Activated naive CD4-positive, alpha-beta T cell treated with anti-CD3 and anti-CD28 coated beads, Interleukin-2, amount 50 U/mL, for 72 hours (primary cell): ENCODE results near the gene MAPKBP1. TPM values are rescaled to one million over a fixed set of nuclear protein-coding genes. Genes with fewer than 3 reads are reported as not detected.
A peak's percentile ranks its signal among the peaks of the same experiment; 100 is the strongest.

Experiments
- ATAC-seq, 2 donors: fragments of 150-1000 bp; cut with Tn5 transposase; 2 replicates each; pipeline ENCODE4 v1.10.0; 2021; ENCODE audit warnings: mild to moderate bottlenecking in 2 of 2, moderate library complexity in 2 of 2
- DNase-seq, 2 donors: peaks; one replicate each; pipeline ENCODE4 v3.0.0; 2021 to 2022; ENCODE audit warnings: low spot score in 2 of 2
- H3K27ac Mint-ChIP-seq, 2 donors: one replicate each; pipeline ENCODE4 v1.8.0; 2022; ENCODE audit warnings: mild to moderate bottlenecking in 2 of 2, mixed read lengths in 2 of 2
- H3K36me3 Mint-ChIP-seq, 2 donors: one replicate each; pipeline ENCODE4 v1.8.0; 2022; ENCODE audit warnings: mixed read lengths in 2 of 2
- H3K9me3 Mint-ChIP-seq, 2 donors: one replicate each; pipeline ENCODE4 v1.8.0; 2022; ENCODE audit warnings: mixed read lengths in 2 of 2
- total RNA-seq, 2 donors: library from RNA; stranded (reverse); gene quantifications; one replicate each; pipeline ENCODE4 v1.2.3, GENCODE V29; 2022

MAPKBP1 gene
- total RNA-seq, 2 donors from 2014 or later = 31.0 to 31.3 TPM

DNA sequence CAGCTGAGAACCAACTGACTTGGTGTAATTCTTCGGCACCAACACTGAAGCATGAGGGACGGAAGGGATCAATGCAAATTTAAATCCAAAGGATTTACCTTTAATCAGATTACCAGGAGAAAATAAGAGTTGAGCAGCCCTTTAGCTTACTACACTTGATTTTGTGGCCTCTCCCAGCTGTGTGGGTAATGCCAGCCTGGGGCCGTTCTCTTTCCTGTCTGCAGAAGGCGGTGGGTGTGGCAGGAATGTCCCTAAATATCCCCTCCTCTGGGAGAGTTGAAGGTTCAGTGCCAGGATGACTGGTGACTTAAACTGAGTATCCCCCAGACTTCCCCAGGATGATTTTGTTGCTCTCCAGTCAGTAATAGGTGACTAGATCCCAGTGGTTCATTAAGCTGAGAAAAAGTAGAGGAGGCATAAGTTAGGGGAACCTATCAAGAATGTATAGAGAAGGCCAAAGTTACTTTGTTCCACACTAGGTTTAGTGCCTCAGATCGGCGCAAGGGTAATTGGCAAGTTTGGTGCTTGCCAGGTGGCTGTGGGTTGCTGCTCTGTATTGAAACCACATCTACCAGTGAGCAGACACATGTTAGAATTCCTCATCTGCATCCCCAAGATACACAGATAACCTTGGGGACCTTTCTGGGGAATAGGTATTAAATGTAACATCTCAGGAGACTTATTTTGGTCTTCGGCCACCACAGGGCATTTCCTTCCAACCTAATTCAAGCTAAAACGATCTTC lies 23.1 kb downstream of the MAPKBP1 start:
- Mint-ChIP-seq H3K9me3 (no peaks in the 10 kb centered on the region), H3K27ac (peak overlapping the region in 1 of 2 donors; percentile 10), H3K36me3 (peaks cover 7 to 8% of the 10 kb centered on the region in 2 donors)
- ATAC-seq (no peak), DNase-seq (no peak)

DNA sequence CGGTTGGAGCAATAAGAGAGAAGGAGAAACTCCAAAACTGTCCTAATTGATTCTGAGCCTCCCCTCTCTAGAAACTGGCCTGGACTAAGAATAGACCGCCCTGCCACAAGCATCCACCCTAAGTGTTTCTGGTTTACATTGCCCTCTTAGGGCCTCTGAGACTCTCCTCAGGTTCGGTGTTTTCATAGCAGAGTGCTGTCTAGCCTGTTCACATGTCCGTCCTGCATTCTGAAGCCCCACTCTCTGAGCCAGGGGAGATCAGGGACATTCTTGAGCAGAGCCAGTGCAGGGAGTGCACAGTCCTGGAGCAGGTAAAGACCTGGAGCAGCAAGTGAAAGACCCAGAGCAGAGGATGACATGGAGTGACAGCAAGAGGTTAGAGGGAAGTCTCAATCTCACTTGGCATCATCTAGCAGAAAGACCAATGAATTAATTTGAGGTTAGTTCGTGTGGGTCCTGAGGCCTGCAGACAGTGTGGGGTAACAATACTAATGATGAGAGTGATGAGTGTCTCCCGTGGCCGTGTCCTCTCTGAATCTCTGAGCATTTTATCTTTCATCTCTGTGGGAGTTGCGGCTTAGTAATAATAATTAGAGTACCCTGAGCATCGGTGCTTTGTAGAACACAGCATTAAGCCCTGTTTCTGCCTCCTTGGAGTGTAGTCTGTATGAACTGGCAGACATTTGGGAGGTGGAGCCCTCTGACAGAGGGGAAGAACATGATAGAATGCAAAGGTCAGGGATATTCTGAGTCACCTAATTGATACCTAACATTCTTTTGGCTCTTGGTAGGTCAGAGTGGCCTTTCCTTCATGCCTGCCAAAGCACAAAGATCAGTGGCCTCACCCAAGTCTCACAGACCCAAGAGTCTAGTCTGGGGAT lies 24.6 kb downstream of the MAPKBP1 start:
- H3K9me3 Mint-ChIP-seq = no peaks in the 10 kb centered on the region
- H3K36me3 Mint-ChIP-seq = peaks cover 7 to 8% of the 10 kb centered on the region in 2 donors
- ATAC-seq (peak in 1 of 2 donors; percentile 63), DNase-seq (no peak)
- peak overlapping the region in 1 of 2 donors; percentile 17 for H3K27ac Mint-ChIP-seq

DNA sequence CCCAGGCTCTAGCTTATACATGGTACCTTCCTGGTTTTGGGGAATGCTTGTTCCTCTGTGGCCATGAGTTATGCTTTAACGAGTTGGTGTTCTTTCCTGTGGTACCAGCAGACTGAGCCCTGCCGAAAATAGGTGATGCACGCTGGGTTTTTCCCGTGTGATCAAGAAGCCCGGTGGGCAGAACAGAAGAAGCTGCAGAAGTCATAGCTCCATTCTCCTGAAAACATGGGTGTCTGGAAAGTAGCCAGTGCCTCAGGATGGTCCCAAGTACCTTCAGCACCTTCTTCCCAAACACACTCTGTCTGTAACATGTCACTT lies 25.2 kb downstream of the MAPKBP1 start:
- DNase-seq (no peak), ATAC-seq (no peak)
- Mint-ChIP-seq H3K36me3 (peaks cover 7 to 8% of the 10 kb centered on the region in 2 donors), H3K9me3 (no peaks in the 10 kb centered on the region), H3K27ac (peak overlapping the region in 1 of 2 donors; percentile 47)

DNA sequence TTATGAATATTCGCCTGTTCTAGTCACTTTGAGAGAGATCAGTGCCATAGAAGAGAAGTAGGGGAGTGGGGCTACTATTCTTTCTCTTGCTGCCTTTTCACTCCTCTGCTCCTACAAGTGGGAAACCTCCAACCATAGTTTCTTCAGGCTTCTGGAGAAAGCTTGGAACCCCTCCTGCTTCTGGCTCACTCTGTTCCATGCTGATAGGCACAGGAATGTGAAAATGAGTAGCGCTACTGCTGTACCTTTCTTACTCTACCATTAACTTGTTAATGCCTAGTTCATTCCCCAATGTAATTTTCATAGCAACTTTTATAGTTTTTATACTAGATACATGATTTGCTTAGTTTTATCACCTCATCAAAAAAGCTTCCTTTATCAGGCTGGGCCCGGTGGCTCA lies 26.9 kb downstream of the MAPKBP1 start:
- Mint-ChIP-seq H3K27ac (no peak overlapping the region), H3K9me3 (no peaks in the 10 kb centered on the region), H3K36me3 (peaks cover 7 to 8% of the 10 kb centered on the region in 2 donors)
- DNase-seq (no peak), ATAC-seq (no peak)

DNA sequence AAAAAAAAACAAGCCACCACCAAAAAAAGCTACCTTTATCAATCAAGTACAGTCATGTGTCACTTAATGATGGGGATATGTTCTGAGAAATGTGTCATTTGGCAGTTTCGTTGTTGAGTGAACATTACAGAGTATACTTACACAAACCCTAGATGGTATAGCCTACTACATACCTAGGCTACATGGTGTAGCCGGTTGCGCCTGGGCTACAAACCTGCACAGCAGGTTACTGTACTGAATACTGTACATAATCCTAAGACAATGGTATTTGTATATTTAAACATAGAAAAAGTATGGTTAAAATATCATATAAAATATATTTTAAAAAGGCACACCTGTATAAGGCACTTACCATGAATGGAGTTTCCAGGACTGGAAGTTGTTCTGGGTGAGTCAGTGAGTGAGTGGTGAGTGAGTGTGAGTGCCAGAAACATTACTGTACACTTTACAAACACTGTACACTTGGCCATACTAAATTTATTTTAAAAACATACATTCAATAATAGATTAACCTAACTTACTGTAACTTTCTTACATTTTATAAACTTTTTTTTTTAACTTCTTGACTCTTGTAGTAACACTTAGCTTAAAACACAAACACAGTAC lies 27.7 kb downstream of the MAPKBP1 start:
- DNase-seq = no peak
- Mint-ChIP-seq H3K36me3 (peaks cover 7 to 8% of the 10 kb centered on the region in 2 donors), H3K9me3 (no peaks in the 10 kb centered on the region), H3K27ac (no peak overlapping the region)
- ATAC-seq = peak in 1 of 2 donors; percentile 64

DNA sequence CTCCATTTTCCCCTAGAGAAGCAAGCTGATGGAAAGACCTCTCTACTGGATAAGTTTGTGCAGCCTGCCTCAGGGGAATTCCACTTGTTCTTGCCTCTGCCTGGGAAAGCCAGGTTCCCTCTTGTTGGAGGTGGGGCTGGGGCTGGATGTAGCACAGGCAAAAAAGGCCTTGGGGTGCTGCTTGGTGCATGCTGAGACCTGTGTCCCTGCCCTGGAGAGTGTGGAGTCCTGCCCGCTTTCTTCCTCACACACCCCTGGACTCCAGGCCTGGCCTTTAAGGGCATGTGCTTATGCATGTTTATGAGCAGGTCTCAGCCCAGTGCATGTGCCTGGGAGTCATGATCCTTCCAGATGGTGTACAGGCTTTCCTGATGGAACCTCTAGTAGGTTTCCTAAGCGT lies 30.1 kb downstream of the MAPKBP1 start:
- Mint-ChIP-seq H3K9me3 (no peaks in the 10 kb centered on the region), H3K36me3 (peaks cover 7 to 8% of the 10 kb centered on the region in 2 donors), H3K27ac (peak overlapping the region; percentile 72 to 93)
- DNase-seq = no peak
- ATAC-seq = no peak

DNA sequence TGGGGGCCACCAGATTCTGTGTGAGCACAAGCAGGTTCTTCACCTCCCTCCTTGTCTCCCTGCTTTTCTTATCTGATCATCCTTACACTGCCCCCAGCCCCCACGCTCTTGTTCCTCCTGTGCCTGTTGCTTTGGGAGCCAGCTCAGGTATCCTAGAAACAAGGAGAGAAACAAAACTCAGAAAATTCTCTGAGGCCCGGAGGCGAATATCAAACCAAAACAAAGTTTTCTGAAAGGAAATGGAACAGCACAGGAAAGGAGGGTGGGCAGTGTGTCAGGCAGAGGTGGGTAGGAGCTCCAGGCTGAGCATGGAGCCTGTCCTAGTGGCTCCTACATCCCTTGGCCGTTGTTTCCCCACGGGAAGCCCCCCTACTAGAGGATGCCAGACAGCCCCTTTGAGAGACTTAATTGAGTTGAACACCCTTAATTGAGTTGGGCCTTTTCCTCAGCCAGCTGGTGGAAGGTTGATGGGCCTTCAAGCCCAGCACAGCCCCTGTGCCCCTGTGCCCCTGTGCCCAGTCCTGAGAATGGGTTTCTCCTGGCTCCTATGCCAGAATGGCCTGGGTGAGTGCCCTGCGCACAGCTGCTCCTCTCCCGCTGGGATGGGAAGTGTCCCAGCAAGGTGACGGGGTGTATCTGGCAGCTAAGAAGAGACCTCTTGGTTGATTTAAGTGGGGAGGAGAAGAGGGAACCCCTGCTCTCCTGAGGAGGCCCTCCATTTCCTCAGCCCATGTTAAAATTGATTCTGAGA lies 30.8 kb downstream of the MAPKBP1 start:
- Mint-ChIP-seq H3K9me3 (no peaks in the 10 kb centered on the region), H3K36me3 (peaks cover 7 to 8% of the 10 kb centered on the region in 2 donors), H3K27ac (peak overlapping the region; percentile 72 to 93)
- ATAC-seq (no peak), DNase-seq (no peak)

DNA sequence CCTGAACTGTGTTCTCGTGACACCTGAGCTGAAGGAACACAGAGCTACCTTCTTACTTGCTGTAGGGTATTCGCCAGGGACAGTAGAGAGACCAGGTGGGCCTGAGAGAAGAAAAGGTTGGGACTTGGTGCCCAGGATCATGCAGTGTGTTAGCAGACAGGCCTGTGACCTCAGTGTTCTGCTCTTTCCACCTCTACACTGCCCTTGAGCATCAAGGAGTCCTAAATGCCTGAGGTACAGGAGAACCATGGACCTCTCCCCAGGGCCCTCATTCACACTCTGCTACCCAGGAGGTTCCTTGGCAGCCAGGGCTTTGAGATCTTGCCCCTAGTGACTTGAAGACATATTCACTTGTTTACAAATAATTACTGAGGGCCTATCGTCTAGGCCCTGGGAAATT lies 31.4 kb downstream of the MAPKBP1 start:
- H3K36me3 Mint-ChIP-seq = peaks cover under 1 to 6% of the 10 kb centered on the region in 2 donors
- ATAC-seq (no peak), DNase-seq (no peak)
- no peaks in the 10 kb centered on the region for H3K9me3 Mint-ChIP-seq
- H3K27ac Mint-ChIP-seq = peak overlapping the region; percentile 19 to 47

DNA sequence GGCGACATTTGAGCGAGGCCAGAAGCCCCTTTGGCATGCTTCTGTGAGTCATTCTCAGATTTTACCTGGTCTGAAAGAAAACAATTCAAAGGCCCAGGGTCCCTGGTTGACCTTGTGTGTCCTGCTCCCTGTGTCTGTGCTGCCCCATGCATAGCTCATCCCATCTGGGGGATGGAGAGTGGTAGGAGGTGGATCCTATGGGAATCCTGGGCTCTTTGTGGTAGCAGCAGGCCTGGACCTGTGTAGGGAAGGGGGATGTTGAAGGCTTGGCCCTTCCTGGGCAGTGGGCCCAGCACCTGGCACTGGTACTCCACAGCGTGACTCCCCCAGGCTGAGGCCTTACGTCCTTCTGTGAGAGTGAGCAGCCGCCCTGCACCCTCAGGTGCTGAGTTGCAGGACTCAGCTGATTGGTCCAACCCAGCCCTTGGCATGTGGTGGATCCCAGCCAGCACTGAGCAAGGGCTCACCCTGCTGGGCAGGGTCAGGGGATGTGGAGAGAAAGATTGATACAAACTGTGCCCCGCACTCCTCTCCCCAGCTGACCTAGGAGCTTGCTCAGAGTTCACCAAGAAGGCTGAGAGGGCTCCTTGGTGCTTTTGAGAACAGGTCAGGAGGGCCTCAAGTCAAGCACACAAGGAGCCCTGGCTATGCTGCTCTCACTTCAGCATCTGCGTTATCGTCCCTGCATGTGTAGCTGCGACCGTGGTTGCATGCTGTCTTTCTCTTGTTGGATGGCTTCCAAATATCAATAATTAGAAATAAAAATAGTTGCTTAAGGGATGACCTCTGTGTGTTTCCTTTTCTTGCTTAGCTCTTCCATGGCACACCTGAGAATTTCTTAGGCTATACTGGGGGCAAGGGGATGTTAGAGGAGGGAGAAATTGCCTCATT lies 32.3 kb downstream of the MAPKBP1 start:
- no peaks in the 10 kb centered on the region for H3K9me3 Mint-ChIP-seq
- DNase-seq (no peak), ATAC-seq (no peak)
- H3K36me3 Mint-ChIP-seq = no peaks in the 10 kb centered on the region
- peak overlapping the region in 1 of 2 donors; percentile 19 for H3K27ac Mint-ChIP-seq

DNA sequence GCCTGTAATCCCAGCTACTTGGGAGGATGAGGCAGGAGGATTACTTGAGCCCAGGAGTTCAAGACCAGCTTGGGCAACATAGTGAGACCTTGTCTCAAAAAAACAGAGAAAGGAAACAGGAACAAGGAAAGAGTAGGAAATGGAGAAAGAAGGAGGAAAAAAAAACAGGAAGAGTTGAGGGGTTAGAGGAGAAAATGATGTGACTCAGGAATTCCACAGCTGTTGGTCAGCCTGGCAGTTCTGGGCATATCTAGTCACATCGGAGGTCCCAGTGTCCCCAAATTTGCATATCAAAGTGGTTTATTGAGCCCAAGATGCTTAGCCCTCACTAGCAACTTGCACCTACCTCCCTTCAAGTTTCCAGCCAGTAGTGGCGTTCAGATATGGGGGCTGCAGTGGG lies 34.8 kb downstream of the MAPKBP1 start:
- no peaks in the 10 kb centered on the region for H3K9me3 Mint-ChIP-seq
- DNase-seq (no peak), ATAC-seq (no peak)
- peak overlapping the region in 1 of 2 donors; percentile 36 for H3K27ac Mint-ChIP-seq
- no peaks in the 10 kb centered on the region for H3K36me3 Mint-ChIP-seq

DNA sequence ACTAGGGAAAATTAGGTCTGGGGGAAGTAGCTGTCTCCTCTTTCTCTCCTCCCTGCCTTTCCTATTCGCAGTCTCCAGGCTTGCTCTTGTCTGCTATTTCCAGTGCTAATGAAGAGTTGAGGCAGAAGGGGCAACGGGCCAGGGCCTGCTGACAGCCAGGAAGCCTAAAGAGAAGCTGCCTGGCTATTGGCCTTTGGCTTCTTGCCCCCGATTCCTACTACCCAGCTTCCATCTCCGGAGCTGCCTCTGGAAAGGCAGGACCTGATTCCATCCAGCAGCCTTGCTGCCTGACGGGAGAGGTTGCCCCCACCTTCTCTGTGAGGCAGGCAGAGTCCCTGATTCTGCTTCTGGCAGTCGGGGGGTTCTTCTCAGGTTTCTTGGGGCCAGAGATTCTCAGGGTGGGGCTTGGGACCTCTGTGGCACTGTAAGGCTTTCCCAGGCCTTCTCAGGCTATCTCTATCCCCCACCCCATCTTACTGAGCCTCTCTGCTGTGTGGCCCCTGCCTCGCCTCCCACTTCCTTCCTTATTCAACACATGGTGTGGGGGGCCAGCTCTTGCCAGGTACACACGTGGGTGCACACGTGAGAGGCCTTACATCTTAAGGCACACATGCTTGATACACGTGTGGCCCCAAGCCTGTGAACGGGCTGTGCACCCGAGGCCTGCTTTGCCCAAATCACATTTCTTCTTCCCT lies 35.4 kb downstream of the MAPKBP1 start:
- ATAC-seq = no peak
- H3K27ac Mint-ChIP-seq = peak overlapping the region in 1 of 2 donors; percentile 36

DNA sequence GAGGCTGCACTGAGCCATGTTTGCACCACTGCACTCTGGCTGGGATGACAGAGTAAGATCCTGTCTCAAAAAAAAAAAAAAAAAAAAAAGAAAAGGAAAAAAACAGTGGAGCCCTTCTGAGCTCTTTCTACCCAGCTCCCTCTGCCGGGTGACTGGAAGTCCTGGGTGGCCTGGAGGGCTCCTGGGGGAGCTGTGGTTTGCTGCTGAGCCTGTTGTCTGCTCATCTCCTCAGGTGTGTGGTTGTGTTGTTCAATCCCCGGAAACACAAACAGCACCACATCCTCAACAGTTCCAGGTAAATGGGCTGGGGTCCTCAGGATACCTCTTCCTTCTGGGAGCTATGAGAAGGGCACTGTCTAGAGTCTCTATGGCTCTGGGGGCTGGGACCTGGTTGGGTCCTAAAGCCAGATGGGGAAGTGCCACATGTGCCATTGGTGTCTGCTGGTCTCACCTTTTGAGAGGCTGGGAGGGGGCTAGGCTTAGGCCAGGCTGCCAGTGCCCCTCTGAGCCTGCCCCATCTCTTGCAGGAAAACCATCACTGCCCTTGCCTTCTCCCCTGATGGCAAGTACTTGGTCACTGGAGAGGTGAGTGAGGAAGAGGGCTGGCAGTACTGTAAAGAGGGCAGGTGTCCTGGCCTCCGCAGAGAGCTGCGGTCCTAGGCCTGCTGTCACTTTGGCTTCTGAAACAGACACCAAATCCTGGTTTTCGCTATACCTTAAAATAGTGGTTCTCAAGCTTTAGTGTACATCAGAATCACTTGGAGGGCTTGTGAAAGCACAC lies 36.6 kb downstream of the MAPKBP1 start:
- no peaks in the 10 kb centered on the region for H3K9me3 Mint-ChIP-seq
- no peaks in the 10 kb centered on the region for H3K36me3 Mint-ChIP-seq
- H3K27ac Mint-ChIP-seq = peak overlapping the region in 1 of 2 donors; percentile 24
- DNase-seq (no peak), ATAC-seq (peak in 1 of 2 donors; percentile 15)

More for the DNA sequence above, 35.4 kb downstream of the MAPKBP1 start:
- no peak for DNase-seq
- H3K36me3 Mint-ChIP-seq = no peaks in the 10 kb centered on the region
- H3K9me3 Mint-ChIP-seq = no peaks in the 10 kb centered on the region

DNA sequence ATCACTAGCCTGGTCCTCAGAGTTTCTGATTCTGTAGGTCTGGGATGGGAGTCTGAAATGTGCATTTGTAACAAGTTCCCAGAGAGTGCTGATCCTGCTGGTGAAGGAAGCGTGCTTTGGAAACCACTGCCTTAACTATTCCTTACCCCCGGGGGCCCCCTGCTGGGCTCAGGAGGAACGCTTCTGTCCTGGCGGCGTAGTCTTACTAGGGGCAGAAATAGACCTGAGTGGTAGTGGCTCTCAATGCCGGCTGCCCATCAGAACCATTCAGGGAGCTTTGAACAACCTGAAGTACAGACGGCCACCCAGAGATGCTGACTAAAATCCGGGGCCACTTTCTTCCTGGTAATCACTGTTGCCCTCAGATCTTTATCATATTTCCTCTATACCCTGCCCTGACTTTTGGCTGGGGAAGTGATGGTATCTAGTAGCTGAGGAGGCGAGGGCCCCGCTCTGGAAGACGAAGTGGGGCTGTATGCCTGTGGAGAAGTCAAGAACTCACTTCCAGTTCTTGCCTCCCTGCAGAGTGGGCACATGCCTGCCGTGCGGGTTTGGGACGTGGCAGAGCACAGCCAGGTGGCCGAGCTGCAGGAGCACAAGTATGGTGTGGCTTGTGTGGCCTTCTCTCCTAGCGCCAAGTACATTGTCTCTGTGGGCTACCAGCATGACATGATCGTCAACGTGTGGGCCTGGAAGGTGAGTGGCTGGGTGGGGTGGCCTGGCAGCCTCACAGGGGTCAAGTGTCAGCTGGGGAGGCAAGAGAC lies 37.3 kb downstream of the MAPKBP1 start:
- H3K27ac Mint-ChIP-seq = peak overlapping the region; percentile 24 to 27
- no peaks in the 10 kb centered on the region for H3K36me3 Mint-ChIP-seq
- DNase-seq (peak in 1 of 2 donors; percentile 75), ATAC-seq (peak; percentile 91 to 94)
- no peaks in the 10 kb centered on the region for H3K9me3 Mint-ChIP-seq

DNA sequence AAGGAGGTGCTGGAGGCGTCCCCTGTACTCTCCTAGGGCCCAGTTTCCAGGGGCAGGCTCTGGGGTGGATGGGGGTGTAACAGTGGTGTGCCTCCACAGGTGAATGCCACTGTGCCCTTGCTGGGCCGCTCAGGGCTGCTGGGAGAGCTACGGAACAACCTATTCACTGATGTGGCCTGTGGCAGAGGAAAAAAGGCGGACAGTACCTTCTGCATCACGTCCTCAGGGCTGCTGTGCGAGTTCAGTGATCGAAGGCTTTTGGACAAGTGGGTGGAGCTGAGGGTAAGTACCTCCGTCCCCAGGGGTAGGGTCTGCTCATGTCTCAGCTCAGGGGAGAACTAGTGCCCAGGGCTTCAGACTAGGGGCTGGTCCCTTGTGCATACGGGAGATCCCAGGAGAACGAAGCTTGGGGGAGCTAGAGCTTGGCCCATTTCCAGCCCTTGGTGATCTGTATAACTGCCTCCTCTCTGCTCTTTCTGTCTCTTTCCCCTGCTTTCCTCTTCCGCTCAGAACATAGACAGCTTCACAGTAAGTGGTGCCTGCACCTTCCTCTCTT lies 38.6 kb downstream of the MAPKBP1 start:
- Mint-ChIP-seq H3K9me3 (no peaks in the 10 kb centered on the region), H3K27ac (peak overlapping the region in 1 of 2 donors; percentile 19), H3K36me3 (no peaks in the 10 kb centered on the region)
- ATAC-seq (no peak), DNase-seq (no peak)
